Neural cell (in vitro differentiated cells): ENCODE results near the gene CHST6.

Source experiments
- EP300 ChIP-seq: fragments of 450-650 bp; conservative IDR thresholded peaks from 2 replicates; pipeline ENCODE4 v1.6.1; 2014; ENCODE audit warnings: antibody characterized with exemption, mild to moderate bottlenecking, moderate library complexity; ENCODE audit not compliant: poor library complexity, severe bottlenecking
- RAD21 ChIP-seq: fragments of 450-650 bp; conservative IDR thresholded peaks from 2 replicates; pipeline ENCODE4 v1.6.1; 2014; ENCODE audit warnings: antibody characterized with exemption, mild to moderate bottlenecking, moderate library complexity
- TF ChIP-seq, protein P1 (sequence below): fragments of 450-650 bp; IDR thresholded peaks from 2 replicates; pipeline ENCODE4 v1.5.1; 2014; ENCODE audit warnings: antibody characterized with exemption, mild to moderate bottlenecking, moderate library complexity; ENCODE audit not compliant: poor library complexity, severe bottlenecking

DNA sequence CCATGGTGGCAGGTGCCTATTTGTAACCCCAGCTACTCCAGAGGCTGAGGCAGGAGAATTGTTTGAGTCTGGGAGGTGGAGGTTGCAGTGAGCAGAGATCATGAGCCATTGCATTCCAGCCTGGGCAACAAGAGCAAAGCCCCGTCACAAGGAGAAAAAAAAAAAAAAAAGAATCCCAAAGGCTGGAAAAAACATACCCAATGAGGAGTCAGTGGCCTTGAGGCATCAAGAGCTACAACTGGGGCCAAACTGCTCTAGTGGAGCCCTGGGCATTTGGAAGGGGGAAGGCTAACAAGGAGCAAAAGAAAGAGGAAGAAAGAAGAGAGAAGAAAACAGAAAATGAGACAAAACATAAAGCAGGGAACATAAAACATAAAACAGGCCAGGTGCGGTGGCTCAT, 6.9 kb downstream of the CHST6 start:
- TF ChIP-seq EP300 (no peak), RAD21 (no peak)
- TF ChIP-seq, protein P1, sequence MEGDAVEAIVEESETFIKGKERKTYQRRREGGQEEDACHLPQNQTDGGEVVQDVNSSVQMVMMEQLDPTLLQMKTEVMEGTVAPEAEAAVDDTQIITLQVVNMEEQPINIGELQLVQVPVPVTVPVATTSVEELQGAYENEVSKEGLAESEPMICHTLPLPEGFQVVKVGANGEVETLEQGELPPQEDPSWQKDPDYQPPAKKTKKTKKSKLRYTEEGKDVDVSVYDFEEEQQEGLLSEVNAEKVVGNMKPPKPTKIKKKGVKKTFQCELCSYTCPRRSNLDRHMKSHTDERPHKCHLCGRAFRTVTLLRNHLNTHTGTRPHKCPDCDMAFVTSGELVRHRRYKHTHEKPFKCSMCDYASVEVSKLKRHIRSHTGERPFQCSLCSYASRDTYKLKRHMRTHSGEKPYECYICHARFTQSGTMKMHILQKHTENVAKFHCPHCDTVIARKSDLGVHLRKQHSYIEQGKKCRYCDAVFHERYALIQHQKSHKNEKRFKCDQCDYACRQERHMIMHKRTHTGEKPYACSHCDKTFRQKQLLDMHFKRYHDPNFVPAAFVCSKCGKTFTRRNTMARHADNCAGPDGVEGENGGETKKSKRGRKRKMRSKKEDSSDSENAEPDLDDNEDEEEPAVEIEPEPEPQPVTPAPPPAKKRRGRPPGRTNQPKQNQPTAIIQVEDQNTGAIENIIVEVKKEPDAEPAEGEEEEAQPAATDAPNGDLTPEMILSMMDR, result no peak
